B cell (primary cell): Measurements from ENCODE around the gene NGLY1. TPM values are rescaled to one million over a fixed set of nuclear protein-coding genes. Genes with fewer than 3 reads are reported as not detected.

ENCODE experiments used
- ATAC-seq: fragments of 200-7000 bp; cut with Tn5 transposase; one replicate; pipeline ENCODE4 v1.10.0; 2021; ENCODE audit warnings: low read depth, mild to moderate bottlenecking, moderate number of reproducible peaks, moderate library complexity
- CTCF ChIA-PET: fragments of 350-600 bp; sonication (Branson Sonifier 250); formaldehyde crosslinking; loops from one replicate; lab custom pipeline; 2021; ENCODE audit warnings: antibody characterized with exemption, inconsistent platforms; lab: Charles Lee
- POLR2A ChIA-PET: fragments of 350-600 bp; sonication (Branson Sonifier 250); formaldehyde crosslinking; loops from one replicate; lab custom pipeline; 2021; ENCODE audit warnings: antibody characterized with exemption; lab: Charles Lee
- DNase-seq: peaks from one replicate; pipeline ENCODE4 v3.0.0; 2013
- H2AFZ ChIP-seq: 2 replicates; pipeline ENCODE4 v1.6.1; 2012; ENCODE audit warnings: mild to moderate bottlenecking, low read depth, low read length; ENCODE audit not compliant: insufficient read depth, poor library complexity, severe bottlenecking
- H3K27ac ChIP-seq, 2 donors: 1 replicate in 1 of 2; 2 replicates in 1 of 2; pipeline ENCODE4 v1.5.1; 2012 to 2013; ENCODE audit warnings: low read length in 2 of 2, mild to moderate bottlenecking in 2 of 2, moderate library complexity in 1 of 2
- H3K27me3 ChIP-seq, 4 experiments: fragments of 200-600 bp in 1 of 4; sonication (generic) in 1 of 4; replicated peaks in 1 of 4; 1 replicate in 2 of 4; 2 replicates in 2 of 4; pipeline versions ENCODE4 v1.6.1 to v1.7.0; 2013 to 2016; ENCODE audit warnings: low read length in 3 of 4, mild to moderate bottlenecking in 2 of 4, mixed read lengths in 1 of 4, moderate library complexity in 1 of 4; ENCODE audit not compliant: insufficient read depth in 4 of 4, control insufficient read depth in 3 of 4; ENCODE audit errors: control extremely low read depth in 1 of 4
- H3K36me3 ChIP-seq, 2 experiments: replicated peaks in 1 of 2; 1 replicate in 1 of 2; 2 replicates in 1 of 2; pipeline versions ENCODE4 v1.6.1 to v1.7.1; 2013; ENCODE audit warnings: low read length in 1 of 2; ENCODE audit not compliant: insufficient read depth in 2 of 2, control insufficient read depth in 1 of 2; ENCODE audit errors: control extremely low read depth in 1 of 2, extremely low read depth in 1 of 2
- H3K4me1 ChIP-seq, 2 donors: fragments of 200-600 bp in 1 of 2; sonication (generic) in 1 of 2; 1 replicate in 1 of 2; 2 replicates in 1 of 2; pipeline versions ENCODE4 v1.5.1 to v1.6.1; 2013 to 2017; ENCODE audit warnings: low read length in 2 of 2; ENCODE audit not compliant: control insufficient read depth in 2 of 2, insufficient read depth in 2 of 2
- H3K4me2 ChIP-seq: replicated peaks from 2 replicates; pipeline ENCODE3; 2012; ENCODE audit warnings: mild to moderate bottlenecking, low read depth, low read length; ENCODE audit not compliant: poor library complexity, severe bottlenecking
- H3K4me3 ChIP-seq, 5 experiments: fragments of 200-600 bp in 1 of 5; sonication (generic) in 1 of 5; 1 replicate in 3 of 5; 2 replicates in 2 of 5; pipeline versions ENCODE4 v1.5.1 to v1.7.0; 2011 to 2016; ENCODE audit warnings: low read length in 4 of 5, mild to moderate bottlenecking in 4 of 5, low read depth in 2 of 5, control low read depth in 1 of 5, moderate library complexity in 1 of 5; ENCODE audit not compliant: insufficient read depth in 1 of 5; ENCODE audit errors: control extremely low read depth in 1 of 5, extremely low read depth in 1 of 5
- H3K79me2 ChIP-seq: fragments of 200-600 bp; sonication (generic); one replicate; pipeline ENCODE4 v1.6.0; 2016; ENCODE audit warnings: low read length; ENCODE audit not compliant: control insufficient read depth, insufficient read depth
- H3K9ac ChIP-seq: fragments of 200-600 bp; sonication (generic); 2 replicates; pipeline ENCODE4 v1.6.1; 2017; ENCODE audit warnings: mild to moderate bottlenecking, low read length, moderate library complexity
- H3K9me3 ChIP-seq, 3 donors: one replicate each; pipeline versions ENCODE4 v1.6.1 to v1.7.1; 2013; ENCODE audit warnings: low read length in 2 of 3; ENCODE audit not compliant: control insufficient read depth in 2 of 3, insufficient read depth in 1 of 3; ENCODE audit errors: control extremely low read depth in 1 of 3
- H4K20me1 ChIP-seq: 2 replicates; pipeline ENCODE4 v1.6.0; 2012; ENCODE audit warnings: mild to moderate bottlenecking, low read length; ENCODE audit not compliant: insufficient read depth, control insufficient read depth, poor library complexity, severe bottlenecking
- H3K27ac Mint-ChIP-seq: one replicate; pipeline ENCODE4 v1.8.0; 2021; ENCODE audit warnings: mixed read lengths
- H3K27me3 Mint-ChIP-seq: one replicate; pipeline ENCODE4 v1.8.0; 2021; ENCODE audit warnings: mixed read lengths
- H3K4me1 Mint-ChIP-seq: one replicate; pipeline ENCODE4 v1.8.0; 2021; ENCODE audit warnings: mixed read lengths
- H3K4me3 Mint-ChIP-seq: one replicate; pipeline ENCODE4 v1.8.0; 2021; ENCODE audit warnings: mixed read lengths
- H3K9me3 Mint-ChIP-seq: one replicate; pipeline ENCODE4 v1.8.0; 2022; ENCODE audit warnings: mixed read lengths; ENCODE audit not compliant: insufficient read depth
- CTCF ChIP-seq: fragments of 200-600 bp; IDR thresholded peaks from one replicate; pipeline ENCODE4 v1.8.0; 2022; ENCODE audit warnings: antibody characterized with exemption, mild to moderate bottlenecking
- EZH2 ChIP-seq: IDR thresholded peaks from 2 replicates; pipeline ENCODE4 v1.6.1; 2012; ENCODE audit warnings: borderline replicate concordance, low read depth, mild to moderate bottlenecking, moderate library complexity, low read length; ENCODE audit not compliant: insufficient read depth, poor library complexity, severe bottlenecking
- WGBS: methylation state at CpG from one replicate; pipeline ENCODE4 v1.1.5; 2013; ENCODE audit warnings: missing lambda C conversion rate; ENCODE audit not compliant: insufficient coverage; 5-methylcytosine and 5-hydroxymethylcytosine counted together
- intact Hi-C: fragments of 100-400 bp; cut with micrococcal nuclease; formaldehyde crosslinking; loops from one replicate; pipeline ENCODE4 v1.10.0; 2022
- polyA plus RNA-seq: library from polyadenylated mRNA; depleted of rRNA; stranded (reverse); fragments of >200 nt; gene quantifications from 2 replicates; pipeline ENCODE4 v1.2.3, GENCODE V29; 2012
- total RNA-seq, 2 donors: library from RNA; stranded (reverse); fragments of 120-200 nt in 1 of 2; gene quantifications; 1 replicate in 1 of 2; 2 replicates in 1 of 2; pipeline versions ENCODE4 v1.2.3 to v1.2.4, GENCODE V29; 2013 to 2022

Gene NGLY1
- total and polyA plus RNA-seq, 2 donors (not counting 1 experiment from before 2014, with no cell fraction given): 24.2 to 145 TPM

- no peak for TF ChIP-seq CTCF
- TF ChIP-seq EZH2: no peak
- no peak for ATAC-seq
- H3K79me2 ChIP-seq: peaks cover 19% of the 10 kb centered on the region
- no peak overlapping the region for H3K4me3 Mint-ChIP-seq
- WGBS: no CpG with 5 or more reads among the region's 2 CpGs
- H2AFZ ChIP-seq: no peak overlapping the region
- no peaks in the 10 kb centered on the region for H3K4me1 Mint-ChIP-seq
- CTCF ChIA-PET: no interaction called here
- no peaks in the 10 kb centered on the region for H3K36me3 ChIP-seq
- POLR2A ChIA-PET: no interaction called here
- H3K4me1 ChIP-seq: no peaks in the 10 kb centered on the region
- H3K27me3 Mint-ChIP-seq: no peaks in the 10 kb centered on the region
- no peaks in the 10 kb centered on the region for H3K27me3 ChIP-seq
- peaks cover 0 to 20% (median 12%) of the 10 kb centered on the region in 3 donors for H3K9me3 ChIP-seq
- no peak overlapping the region for H3K4me3 ChIP-seq
- H4K20me1 ChIP-seq: no peaks in the 10 kb centered on the region
- H3K4me2 ChIP-seq: no peak overlapping the region
- H3K9ac ChIP-seq: no peak overlapping the region
- no peak for DNase-seq
- intact Hi-C loops: no loop called here
- no peak overlapping the region for H3K27ac ChIP-seq
- no peak overlapping the region for H3K27ac Mint-ChIP-seq
- peaks cover 2% of the 10 kb centered on the region for H3K9me3 Mint-ChIP-seq
Measured at GRCh38 chr3:25677121-25677520, 106.1 kb downstream of the NGLY1 start.

- ChIA-PET CTCF (interaction anchor here (1.5 kb wide), 1 partner anchor 182 kb away, joined by 3 read pairs; no protein-coding TSS in a partner anchor), POLR2A (no interaction called here)
- intact Hi-C loops: no loop called here
- TF ChIP-seq CTCF (no peak), EZH2 (no peak)
- H3K9ac ChIP-seq: no peak overlapping the region
- peaks cover 23% of the 10 kb centered on the region for H3K79me2 ChIP-seq
- no peak overlapping the region for H3K4me3 ChIP-seq
- Mint-ChIP-seq H3K27ac (no peak overlapping the region), H3K27me3 (no peaks in the 10 kb centered on the region), H3K4me3 (no peak overlapping the region), H3K9me3 (peaks cover 2% of the 10 kb centered on the region), H3K4me1 (no peaks in the 10 kb centered on the region)
- H3K4me2 ChIP-seq: no peak overlapping the region
- DNase-seq (no peak), ATAC-seq (no peak)
- no peaks in the 10 kb centered on the region for H4K20me1 ChIP-seq
- no peaks in the 10 kb centered on the region for H3K4me1 ChIP-seq
- no peaks in the 10 kb centered on the region for H3K36me3 ChIP-seq
- H2AFZ ChIP-seq: no peak overlapping the region
- WGBS: 100% methylated on average over 1 of the region's 2 CpGs
- H3K9me3 ChIP-seq: peaks cover 0 to 20% (median 12%) of the 10 kb centered on the region in 3 donors
- no peak overlapping the region for H3K27ac ChIP-seq
- H3K27me3 ChIP-seq: no peaks in the 10 kb centered on the region
Measured at GRCh38 chr3:25674670-25675069, 108.6 kb downstream of the NGLY1 start.
